ENCODE results near the gene NIBAN1.

DNA sequence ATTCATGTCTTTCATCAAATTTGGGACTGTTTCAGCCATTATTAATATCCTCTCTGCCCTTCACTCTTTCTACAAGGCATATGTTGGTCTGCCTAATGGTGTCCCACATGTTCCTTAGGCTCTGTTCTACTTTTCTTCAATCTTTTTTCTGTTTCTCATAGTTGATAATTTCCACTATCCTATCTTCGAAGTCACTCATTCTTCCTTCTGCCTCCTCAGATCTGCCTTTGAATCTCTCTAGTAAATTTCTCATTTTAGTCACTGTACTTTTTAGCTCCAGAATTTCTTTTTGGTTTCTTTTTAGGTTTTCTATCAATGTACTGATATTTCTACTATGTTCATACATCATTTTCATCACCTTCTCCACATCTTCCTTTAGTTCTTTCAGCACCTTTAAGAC lies 20.0 kb upstream of the NIBAN1 start:
- TF ChIP-seq, protein P1, sequence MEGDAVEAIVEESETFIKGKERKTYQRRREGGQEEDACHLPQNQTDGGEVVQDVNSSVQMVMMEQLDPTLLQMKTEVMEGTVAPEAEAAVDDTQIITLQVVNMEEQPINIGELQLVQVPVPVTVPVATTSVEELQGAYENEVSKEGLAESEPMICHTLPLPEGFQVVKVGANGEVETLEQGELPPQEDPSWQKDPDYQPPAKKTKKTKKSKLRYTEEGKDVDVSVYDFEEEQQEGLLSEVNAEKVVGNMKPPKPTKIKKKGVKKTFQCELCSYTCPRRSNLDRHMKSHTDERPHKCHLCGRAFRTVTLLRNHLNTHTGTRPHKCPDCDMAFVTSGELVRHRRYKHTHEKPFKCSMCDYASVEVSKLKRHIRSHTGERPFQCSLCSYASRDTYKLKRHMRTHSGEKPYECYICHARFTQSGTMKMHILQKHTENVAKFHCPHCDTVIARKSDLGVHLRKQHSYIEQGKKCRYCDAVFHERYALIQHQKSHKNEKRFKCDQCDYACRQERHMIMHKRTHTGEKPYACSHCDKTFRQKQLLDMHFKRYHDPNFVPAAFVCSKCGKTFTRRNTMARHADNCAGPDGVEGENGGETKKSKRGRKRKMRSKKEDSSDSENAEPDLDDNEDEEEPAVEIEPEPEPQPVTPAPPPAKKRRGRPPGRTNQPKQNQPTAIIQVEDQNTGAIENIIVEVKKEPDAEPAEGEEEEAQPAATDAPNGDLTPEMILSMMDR (IDR thresholded peaks at IDR 0.05), result no peak
- TF ChIP-seq POLR2A (IDR thresholded peaks at IDR 0.05), result no peak
